ENCODE measurements around the gene PRDM1.
A peak's percentile ranks its signal among the peaks of the same experiment; 100 is the strongest.

The PRDM1 gene

DNA sequence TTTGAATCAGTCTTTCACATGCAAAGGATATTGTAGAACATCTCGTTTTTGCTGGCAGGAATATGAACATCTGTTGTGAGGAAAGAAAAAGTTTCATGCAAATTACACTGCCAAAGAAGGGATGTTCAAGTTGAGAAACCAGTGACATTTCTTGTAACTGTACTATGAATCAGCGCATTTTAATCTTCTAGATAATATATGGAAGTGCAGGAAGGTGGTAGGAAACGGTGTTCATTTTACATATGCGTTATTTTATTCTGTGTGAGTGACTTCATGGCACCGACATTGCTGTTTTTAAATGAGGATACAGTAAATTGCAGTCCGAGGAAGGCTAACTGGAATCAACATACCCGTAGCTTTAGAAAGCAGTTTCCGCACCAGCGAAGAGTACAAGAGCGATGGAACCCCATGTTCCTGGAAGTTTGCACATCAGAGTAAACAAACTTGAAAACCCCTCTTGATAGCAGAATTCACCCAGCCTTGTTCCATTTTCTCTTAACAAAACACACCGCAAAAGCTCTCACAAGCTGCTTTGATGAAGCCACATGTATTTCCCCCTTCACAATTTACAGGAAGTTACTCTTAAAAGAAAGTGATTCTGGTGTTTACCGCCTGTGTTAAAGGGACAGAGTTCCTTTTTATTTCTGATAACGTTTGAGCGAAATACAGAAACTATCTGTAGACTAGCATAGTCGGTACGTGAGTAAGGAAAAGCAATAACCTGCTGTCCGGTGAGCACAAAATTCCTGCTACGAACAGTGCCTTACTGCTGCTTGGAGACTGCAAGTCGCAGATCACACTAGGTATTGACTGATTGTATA is 11.5 kb downstream of the PRDM1 start:
- DNase-seq (ENCODE audit: low spot score): peak; percentile 67

GRCh38 chr6:106098383-106099234 is 12.5 kb downstream of the PRDM1 start:
- DNase-seq (ENCODE audit: low spot score): no peak

DNA sequence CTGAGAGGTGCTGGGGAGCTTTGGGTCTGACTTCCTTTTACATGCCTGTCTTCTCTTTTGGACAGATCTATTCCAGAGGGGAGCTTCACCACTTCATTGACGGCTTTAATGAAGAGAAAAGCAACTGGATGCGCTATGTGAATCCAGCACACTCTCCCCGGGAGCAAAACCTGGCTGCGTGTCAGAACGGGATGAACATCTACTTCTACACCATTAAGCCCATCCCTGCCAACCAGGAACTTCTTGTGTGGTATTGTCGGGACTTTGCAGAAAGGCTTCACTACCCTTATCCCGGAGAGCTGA is 13.1 kb downstream of the PRDM1 start:
- DNase-seq (ENCODE audit: low spot score): no peak

- no peak for DNase-seq (ENCODE audit: low spot score)
Measured at GRCh38 chr6:106100755-106101154, 14.6 kb downstream of the PRDM1 start.

- DNase-seq (ENCODE audit: low spot score): no peak
Measured at GRCh38 chr6:106101466-106101865, 15.3 kb downstream of the PRDM1 start.

GRCh38 chr6:106102034-106102433 is 15.9 kb downstream of the PRDM1 start:
- DNase-seq (ENCODE audit: low spot score): no peak

- DNase-seq (ENCODE audit: low spot score): no peak
Measured at GRCh38 chr6:106102967-106103727, 17.0 kb downstream of the PRDM1 start.

- DNase-seq (ENCODE audit: low spot score): no peak
Measured at GRCh38 chr6:106103728-106104109, 17.6 kb downstream of the PRDM1 start.

- no peak for DNase-seq (ENCODE audit: low spot score)
Measured at GRCh38 chr6:106104476-106104875, 18.3 kb downstream of the PRDM1 start.

GRCh38 chr6:106104941-106105340 is 18.8 kb downstream of the PRDM1 start:
- no peak for DNase-seq (ENCODE audit: low spot score)

DNA sequence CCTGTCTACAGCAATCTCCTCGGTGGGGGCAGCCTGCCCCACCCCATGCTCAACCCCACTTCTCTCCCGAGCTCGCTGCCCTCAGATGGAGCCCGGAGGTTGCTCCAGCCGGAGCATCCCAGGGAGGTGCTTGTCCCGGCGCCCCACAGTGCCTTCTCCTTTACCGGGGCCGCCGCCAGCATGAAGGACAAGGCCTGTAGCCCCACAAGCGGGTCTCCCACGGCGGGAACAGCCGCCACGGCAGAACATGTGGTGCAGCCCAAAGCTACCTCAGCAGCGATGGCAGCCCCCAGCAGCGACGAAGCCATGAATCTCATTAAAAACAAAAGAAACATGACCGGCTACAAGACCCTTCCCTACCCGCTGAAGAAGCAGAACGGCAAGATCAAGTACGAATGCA is 19.4 kb downstream of the PRDM1 start:
- DNase-seq (ENCODE audit: low spot score): no peak

DNA sequence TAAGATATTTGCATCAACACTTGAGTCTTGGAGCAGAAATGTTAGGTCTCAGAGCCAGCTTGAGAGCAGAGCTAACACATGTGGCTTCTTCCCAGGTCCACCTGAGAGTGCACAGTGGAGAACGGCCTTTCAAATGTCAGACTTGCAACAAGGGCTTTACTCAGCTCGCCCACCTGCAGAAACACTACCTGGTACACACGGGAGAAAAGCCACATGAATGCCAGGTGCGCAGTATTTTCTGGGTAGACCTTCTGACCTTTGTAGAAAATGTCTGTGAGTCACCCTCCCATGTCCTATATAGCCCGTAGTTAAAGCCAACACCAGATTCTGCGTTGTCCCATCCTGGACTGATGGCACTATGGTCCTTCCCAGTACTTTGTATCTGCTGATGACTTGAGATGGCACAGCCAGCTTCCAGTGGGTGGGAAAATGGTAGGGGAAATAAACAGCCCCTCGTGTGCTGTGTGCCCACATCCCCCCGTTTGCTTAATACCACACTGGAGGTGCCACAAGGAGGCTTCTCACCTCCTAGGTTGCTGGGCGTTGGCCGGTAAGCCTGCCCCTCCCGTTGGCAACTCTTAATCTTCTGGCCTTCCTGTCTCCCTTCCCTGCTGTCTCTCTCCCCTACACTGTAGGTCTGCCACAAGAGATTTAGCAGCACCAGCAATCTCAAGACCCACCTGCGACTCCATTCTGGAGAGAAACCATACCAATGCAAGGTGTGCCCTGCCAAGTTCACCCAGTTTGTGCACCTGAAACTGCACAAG is 20.3 kb downstream of the PRDM1 start:
- peak; percentile 81 for DNase-seq (ENCODE audit: low spot score)

DNA sequence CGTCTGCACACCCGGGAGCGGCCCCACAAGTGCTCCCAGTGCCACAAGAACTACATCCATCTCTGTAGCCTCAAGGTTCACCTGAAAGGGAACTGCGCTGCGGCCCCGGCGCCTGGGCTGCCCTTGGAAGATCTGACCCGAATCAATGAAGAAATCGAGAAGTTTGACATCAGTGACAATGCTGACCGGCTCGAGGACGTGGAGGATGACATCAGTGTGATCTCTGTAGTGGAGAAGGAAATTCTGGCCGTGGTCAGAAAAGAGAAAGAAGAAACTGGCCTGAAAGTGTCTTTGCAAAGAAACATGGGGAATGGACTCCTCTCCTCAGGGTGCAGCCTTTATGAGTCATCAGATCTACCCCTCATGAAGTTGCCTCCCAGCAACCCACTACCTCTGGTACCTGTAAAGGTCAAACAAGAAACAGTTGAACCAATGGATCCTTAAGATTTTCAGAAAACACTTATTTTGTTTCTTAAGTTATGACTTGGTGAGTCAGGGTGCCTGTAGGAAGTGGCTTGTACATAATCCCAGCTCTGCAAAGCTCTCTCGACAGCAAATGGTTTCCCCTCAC is 21.0 kb downstream of the PRDM1 start:
- DNase-seq (ENCODE audit: low spot score): no peak

DNA sequence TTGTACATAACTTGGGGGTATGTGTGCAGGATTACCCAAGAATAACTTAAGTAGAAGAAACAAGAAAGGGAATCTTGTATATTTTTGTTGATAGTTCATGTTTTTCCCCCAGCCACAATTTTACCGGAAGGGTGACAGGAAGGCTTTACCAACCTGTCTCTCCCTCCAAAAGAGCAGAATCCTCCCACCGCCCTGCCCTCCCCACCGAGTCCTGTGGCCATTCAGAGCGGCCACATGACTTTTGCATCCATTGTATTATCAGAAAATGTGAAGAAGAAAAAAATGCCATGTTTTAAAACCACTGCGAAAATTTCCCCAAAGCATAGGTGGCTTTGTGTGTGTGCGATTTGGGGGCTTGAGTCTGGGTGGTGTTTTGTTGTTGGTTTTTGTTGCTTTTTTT is 22.0 kb downstream of the PRDM1 start:
- DNase-seq (ENCODE audit: low spot score): no peak

GRCh38 chr6:106109029-106109428 is 22.9 kb downstream of the PRDM1 start:
- no peak for DNase-seq (ENCODE audit: low spot score)

DNA sequence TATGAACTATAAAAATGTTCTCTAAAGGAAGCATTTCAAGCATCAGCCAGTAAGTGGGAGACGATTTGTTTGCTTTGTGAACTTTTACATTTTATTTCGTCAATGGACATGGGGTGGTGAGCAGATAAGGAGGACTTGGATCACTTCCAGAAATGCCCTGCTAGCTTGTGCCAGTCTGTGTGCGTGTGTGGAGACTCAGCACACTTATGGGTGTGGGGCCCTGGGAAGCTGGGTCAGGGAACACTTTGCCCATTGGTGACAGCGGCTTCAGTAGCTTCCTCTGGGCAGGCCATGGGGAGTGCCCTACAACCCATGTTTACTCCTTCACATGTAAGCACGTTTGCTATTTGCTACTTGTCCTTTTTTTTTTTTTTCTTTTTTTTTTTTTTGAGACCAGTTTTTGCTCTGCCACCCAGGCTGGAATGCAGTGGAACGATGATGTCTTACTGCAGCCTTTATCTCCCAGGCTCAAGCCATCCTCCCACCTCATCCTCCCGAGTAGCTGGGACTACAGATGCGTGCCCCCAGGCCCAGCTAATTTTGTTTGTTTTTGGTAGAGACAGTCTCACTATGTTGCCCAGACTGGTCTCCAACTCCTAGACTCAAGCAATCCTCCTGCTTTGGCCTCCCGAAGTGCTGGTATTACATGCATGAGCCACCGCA is 24.2 kb downstream of the PRDM1 start:
- no peak for DNase-seq (ENCODE audit: low spot score)

DNA sequence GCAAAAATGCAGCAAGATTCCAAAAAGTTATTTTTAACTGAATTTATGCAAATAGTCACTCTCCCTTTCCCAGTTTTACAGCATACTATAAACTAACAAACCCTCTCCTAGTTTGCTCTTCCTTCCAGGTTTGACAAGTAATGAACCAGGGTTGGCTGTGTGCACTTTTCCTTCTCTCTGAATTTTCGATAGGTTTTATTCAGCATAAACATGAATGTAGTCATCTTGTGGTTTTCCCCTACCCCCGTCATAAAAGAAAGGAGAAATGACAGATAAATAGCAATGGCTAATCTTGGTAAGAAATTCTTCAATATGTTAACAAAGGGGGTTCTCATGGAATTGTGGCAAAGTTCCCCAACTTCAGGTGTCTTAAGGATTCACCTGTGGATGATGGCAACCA is 26.3 kb downstream of the PRDM1 start:
- DNase-seq (ENCODE audit: low spot score): no peak

GRCh38 chr6:106113256-106113959 is 27.3 kb downstream of the PRDM1 start:
- DNase-seq (ENCODE audit: low spot score): no peak

DNA sequence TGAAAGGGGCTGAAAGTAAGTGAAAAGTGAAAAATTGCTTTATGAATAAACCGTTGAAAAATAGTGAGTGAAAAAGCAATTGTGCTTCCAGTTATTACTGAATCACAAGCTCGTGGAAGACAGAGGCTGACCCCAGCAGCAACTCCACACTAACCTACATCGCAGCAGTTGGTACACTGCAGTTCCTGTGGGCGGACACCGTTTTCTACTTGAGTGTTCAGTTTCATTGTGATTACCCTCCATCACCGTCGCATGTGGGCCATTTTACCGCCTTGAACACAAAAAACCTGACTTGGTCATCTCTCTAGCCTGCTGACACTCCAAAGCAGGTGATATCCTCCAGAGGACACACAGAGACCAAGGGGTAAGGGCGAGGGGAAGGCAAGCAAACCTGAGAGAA is 28.4 kb downstream of the PRDM1 start:
- no peak for DNase-seq (ENCODE audit: low spot score)

DNA sequence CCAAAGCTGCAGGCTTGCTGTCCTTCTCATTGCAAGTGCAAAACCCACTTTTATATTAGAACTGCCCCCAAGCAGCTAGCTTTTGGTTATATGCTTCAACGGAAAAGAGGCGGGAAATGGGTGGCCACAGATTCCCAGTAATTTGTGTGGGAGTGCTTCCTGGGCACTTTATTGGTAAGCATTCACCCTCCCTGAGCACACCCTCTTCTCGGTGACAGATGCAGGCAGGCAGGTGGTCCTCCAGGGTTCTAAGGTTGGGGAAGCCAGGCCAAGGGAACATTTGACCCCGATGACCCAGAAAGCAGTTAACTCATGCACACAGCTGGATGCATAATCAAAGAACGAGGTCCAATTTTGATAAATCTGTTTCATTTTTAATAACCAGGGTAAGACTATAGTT is 29.1 kb downstream of the PRDM1 start:
- DNase-seq (ENCODE audit: low spot score): no peak
